ENCODE measurements around the gene MRRF.

DNA sequence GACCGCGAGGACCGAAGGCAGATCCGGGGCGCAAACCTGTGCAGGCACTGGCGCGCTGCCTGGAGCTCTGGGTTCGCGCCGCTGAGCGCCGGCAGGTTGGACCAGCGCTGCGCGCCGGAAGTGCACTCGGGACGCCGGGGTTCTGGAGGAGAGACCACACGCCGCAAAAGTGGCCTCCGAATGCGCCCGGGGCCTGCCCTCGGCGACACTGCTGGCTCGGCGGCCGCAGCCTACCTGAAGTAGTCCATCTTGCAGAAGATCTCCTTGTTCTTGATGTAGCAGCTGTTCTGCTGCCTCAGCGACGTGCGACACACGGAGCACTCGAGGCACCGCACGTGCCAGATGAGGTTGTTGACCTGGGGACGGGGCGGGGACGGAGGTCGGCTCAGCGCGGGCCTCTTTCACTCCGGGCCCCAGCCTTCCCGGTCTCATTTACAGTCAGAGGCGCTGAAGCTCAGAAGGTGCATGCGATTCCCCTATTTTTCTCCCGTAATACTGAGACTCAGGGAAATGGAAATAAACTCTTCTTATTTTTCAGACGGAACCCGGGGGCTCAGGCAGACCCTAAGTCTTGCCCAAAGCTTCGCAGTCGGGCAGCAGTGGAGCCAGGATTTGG is 38.4 kb upstream of the MRRF start:
- no peak for TF ChIP-seq CTCF (IDR thresholded peaks at IDR 0.05)
- TF ChIP-seq POLR2AphosphoS5 (IDR thresholded peaks at IDR 0.05): no peak
- TF ChIP-seq POLR2A (IDR thresholded peaks at IDR 0.05): no peak

Measured in prostate gland (tissue), 2 donors.